RWPE2 (cell line): ENCODE data around the gene FAM131C.

Experiments
- ATAC-seq: fragments of 200-7000 bp; cut with Tn5 transposase; 3 replicates; pipeline ENCODE4 v1.9.1; 2021; ENCODE audit warnings: low read depth
- DNase-seq: peaks from one replicate; pipeline ENCODE4 v3.0.0-alpha.2; 2020; ENCODE audit warnings: low spot score
- H3K27ac ChIP-seq: fragments of 450-650 bp; 2 replicates; pipeline ENCODE4 v1.5.1; 2017; ENCODE audit warnings: mild to moderate bottlenecking; ENCODE audit not compliant: poor library complexity, severe bottlenecking
- H3K27me3 ChIP-seq: fragments of 250-450 bp; sonication (Bioruptor Pico); 2 replicates; pipeline ENCODE4 v1.5.1; 2021; ENCODE audit warnings: mild to moderate bottlenecking, moderate library complexity; ENCODE audit not compliant: insufficient read depth, poor library complexity, severe bottlenecking
- H3K36me3 ChIP-seq: fragments of 250-450 bp; sonication (Bioruptor Pico); 2 replicates; pipeline ENCODE4 v1.5.1; 2020; ENCODE audit warnings: low read depth, mild to moderate bottlenecking, moderate library complexity
- H3K4me1 ChIP-seq: fragments of 250-450 bp; sonication (Bioruptor Pico); 2 replicates; pipeline ENCODE4 v1.5.1; 2021; ENCODE audit warnings: mild to moderate bottlenecking, moderate library complexity; ENCODE audit not compliant: insufficient read depth, poor library complexity, severe bottlenecking
- H3K4me3 ChIP-seq: fragments of 250-450 bp; sonication (Bioruptor Pico); 2 replicates; pipeline ENCODE4 v1.5.1; 2021; ENCODE audit warnings: mild to moderate bottlenecking, moderate library complexity; ENCODE audit not compliant: severe bottlenecking
- H3K9me3 ChIP-seq: fragments of 250-450 bp; sonication (Bioruptor Pico); 2 replicates; pipeline ENCODE4 v1.5.1; 2021; ENCODE audit warnings: mild to moderate bottlenecking, moderate library complexity; ENCODE audit not compliant: severe bottlenecking
- CTCF ChIP-seq: fragments of 450-650 bp; IDR thresholded peaks from one replicate; pipeline ENCODE4 v1.5.1; 2017; ENCODE audit warnings: mild to moderate bottlenecking, moderate library complexity; ENCODE audit not compliant: poor library complexity, severe bottlenecking

Gene FAM131C

DNA sequence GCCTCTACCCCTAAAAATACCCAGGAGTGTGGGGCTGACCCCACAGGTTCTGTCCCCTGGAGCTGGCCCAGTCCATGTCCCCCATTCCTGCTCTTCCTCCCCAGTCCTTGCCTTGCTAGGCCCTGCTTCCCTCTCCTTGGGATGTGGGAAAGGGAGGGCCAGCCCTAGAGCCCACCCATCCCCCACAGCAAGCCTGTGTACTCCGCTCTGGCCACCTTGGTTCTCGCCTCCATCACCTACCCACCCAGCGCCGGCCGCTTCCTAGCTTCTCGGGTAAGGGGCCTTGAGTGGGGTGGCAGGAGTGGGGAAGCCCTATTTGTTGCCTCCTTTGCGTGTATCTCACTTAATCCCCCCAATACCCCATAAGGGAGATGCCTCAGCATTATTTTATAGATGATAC, 23.1 kb downstream of the FAM131C start:
- H3K36me3 ChIP-seq = no peaks in the 10 kb centered on the region
- H3K4me1 ChIP-seq = no peaks in the 10 kb centered on the region
- H3K27me3 ChIP-seq = no peaks in the 10 kb centered on the region
- no peak overlapping the region for H3K27ac ChIP-seq
- H3K4me3 ChIP-seq = no peak overlapping the region
- DNase-seq (no peak), ATAC-seq (no peak)
- H3K9me3 ChIP-seq = no peaks in the 10 kb centered on the region
- no peak for TF ChIP-seq CTCF

- ATAC-seq (peak; percentile 36; the same call in 1 of the 3 replicates), DNase-seq (no peak)
- Histone ChIP-seq H3K4me1 (no peaks in the 10 kb centered on the region), H3K36me3 (no peaks in the 10 kb centered on the region), H3K4me3 (peak overlapping the region; percentile 9), H3K27ac (no peak overlapping the region), H3K9me3 (no peaks in the 10 kb centered on the region), H3K27me3 (no peaks in the 10 kb centered on the region)
- TF ChIP-seq CTCF = no peak
Measured at GRCh38 chr1:16048573-16049189, 24.8 kb downstream of the FAM131C start.

DNA sequence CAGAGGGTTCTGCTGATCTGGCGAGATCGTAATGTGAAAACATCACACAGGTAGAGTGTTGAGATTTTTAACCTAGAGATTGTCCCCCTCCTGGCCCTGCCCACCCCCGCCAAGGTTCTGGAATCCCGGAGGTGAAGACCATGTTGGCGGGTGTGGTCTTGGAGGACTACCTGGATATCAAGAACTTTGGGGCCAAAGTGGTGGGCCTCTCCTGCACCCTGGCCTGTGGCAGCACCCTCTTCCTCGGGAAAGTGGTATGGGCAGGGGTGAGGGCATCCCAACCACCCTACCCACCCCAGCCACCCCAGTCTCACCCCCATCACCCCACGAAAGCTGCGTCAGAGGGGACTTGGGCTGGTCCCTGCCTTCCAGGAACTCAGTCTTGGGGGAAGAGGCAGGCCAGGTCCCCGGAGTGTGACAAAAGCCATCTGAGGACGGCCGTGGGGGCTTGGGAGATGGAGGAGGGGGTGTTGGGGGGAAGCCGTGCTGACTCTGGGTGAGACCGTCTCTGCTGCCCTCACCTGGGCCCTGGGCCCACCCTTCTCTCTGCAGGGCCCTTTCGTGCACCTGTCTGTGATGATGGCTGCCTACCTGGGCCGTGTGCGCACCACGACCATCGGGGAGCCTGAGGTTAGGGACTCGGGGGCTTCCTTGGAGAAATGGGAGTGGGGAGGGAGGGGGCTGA, 25.5 kb downstream of the FAM131C start:
- no peak for DNase-seq
- Histone ChIP-seq H3K36me3 (no peaks in the 10 kb centered on the region), H3K4me3 (no peak overlapping the region), H3K4me1 (no peaks in the 10 kb centered on the region), H3K9me3 (no peaks in the 10 kb centered on the region), H3K27ac (no peak overlapping the region), H3K27me3 (no peaks in the 10 kb centered on the region)
- no peak for ATAC-seq
- TF ChIP-seq CTCF = no peak

DNA sequence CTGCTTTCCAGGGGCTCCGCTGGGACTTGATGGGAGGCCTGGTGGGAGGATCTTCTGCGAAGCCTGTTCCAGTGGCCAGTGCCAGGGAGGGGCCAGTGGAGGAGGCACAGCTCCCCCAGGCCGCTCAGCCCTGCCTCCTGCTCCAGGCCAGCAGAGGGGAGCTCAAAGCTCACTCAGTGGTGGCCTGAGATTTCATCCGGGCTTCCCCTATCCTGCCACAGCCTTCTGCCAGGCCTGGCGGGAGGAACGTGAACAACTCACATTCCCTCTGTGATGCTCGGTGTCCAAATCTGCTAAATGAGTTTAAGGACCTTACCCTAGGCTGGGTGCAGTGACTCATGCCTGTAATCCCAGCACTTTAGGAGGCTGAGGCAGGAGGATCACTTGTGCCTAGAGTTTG, 26.6 kb downstream of the FAM131C start:
- Histone ChIP-seq H3K9me3 (no peaks in the 10 kb centered on the region), H3K4me3 (no peak overlapping the region), H3K27ac (no peak overlapping the region), H3K4me1 (no peaks in the 10 kb centered on the region), H3K27me3 (no peaks in the 10 kb centered on the region), H3K36me3 (no peaks in the 10 kb centered on the region)
- no peak for DNase-seq
- ATAC-seq = no peak
- TF ChIP-seq CTCF = no peak

- no peak for DNase-seq
- Histone ChIP-seq H3K27me3 (no peaks in the 10 kb centered on the region), H3K4me3 (no peak overlapping the region), H3K9me3 (no peaks in the 10 kb centered on the region), H3K27ac (no peak overlapping the region), H3K4me1 (no peaks in the 10 kb centered on the region), H3K36me3 (no peaks in the 10 kb centered on the region)
- no peak for ATAC-seq
- TF ChIP-seq CTCF = no peak
Measured at GRCh38 chr1:16043950-16044349, 29.5 kb downstream of the FAM131C start.
